PC-3 (cell line): ENCODE data around the gene SYNJ2. TPM values are rescaled to one million over a fixed set of nuclear protein-coding genes. Genes with fewer than 3 reads are reported as not detected.

Experiments used
- ATAC-seq: fragments of 200-7000 bp; cut with Tn5 transposase; 2 replicates; pipeline ENCODE4 v1.9.1; 2020; ENCODE audit warnings: mild to moderate bottlenecking, moderate library complexity
- BruUV-seq: library from RNA; stranded (reverse); fragments of 400-500 nt; replicated peaks from 2 replicates; lab custom pipeline; 2021; lab: Mats Ljungman, UMichigan
- CTCF ChIA-PET: fragments of 300-600 bp; sonication (Branson Sonifier 250); formaldehyde crosslinking; loops from one replicate; lab custom pipeline; 2022; ENCODE audit warnings: antibody characterized with exemption; lab: Charles Lee
- POLR2A ChIA-PET: fragments of 300-600 bp; sonication (Branson Sonifier 250); formaldehyde crosslinking; loops from one replicate; lab custom pipeline; 2022; ENCODE audit warnings: antibody characterized with exemption; ENCODE audit not compliant: unreplicated experiment; lab: Charles Lee
- DNase-seq: peaks from one replicate; pipeline ENCODE4 v3.0.0-alpha.2; 2015
- H2AFZ ChIP-seq: fragments of 300-600 bp; sonication (generic); 2 replicates; pipeline ENCODE4 v1.6.0; 2016; ENCODE audit warnings: antibody characterized with exemption, low read length
- H3F3A ChIP-seq: fragments of 300-600 bp; sonication (generic); one replicate; pipeline ENCODE4 v1.6.0; 2017; ENCODE audit warnings: antibody characterized with exemption, low read length, control low read depth, mild to moderate bottlenecking; ENCODE audit not compliant: unreplicated experiment
- H3K27ac ChIP-seq: fragments of 300-600 bp; sonication (generic); 2 replicates; pipeline ENCODE4 v1.5.1; 2016; ENCODE audit warnings: mild to moderate bottlenecking, low read length
- H3K27me3 ChIP-seq: fragments of 300-600 bp; sonication (generic); 2 replicates; pipeline ENCODE4 v1.6.1; 2016; ENCODE audit warnings: low read length, mixed read lengths
- H3K36me3 ChIP-seq: fragments of 300-600 bp; sonication (generic); 2 replicates; pipeline ENCODE4 v1.6.1; 2016; ENCODE audit warnings: low read depth, mixed run types, low read length, mixed read lengths
- H3K4me1 ChIP-seq: fragments of 300-600 bp; sonication (generic); 2 replicates; pipeline ENCODE4 v1.5.1; 2016; ENCODE audit warnings: low read length; ENCODE audit not compliant: insufficient read depth
- H3K4me2 ChIP-seq: fragments of 300-600 bp; sonication (generic); 2 replicates; pipeline ENCODE4 v1.6.0; 2016; ENCODE audit warnings: low read length
- H3K4me3 ChIP-seq: fragments of 300-600 bp; sonication (generic); 2 replicates; pipeline ENCODE4 v1.5.1; 2016; ENCODE audit warnings: mild to moderate bottlenecking, low read length, mixed read lengths
- H3K79me2 ChIP-seq: fragments of 300-600 bp; sonication (generic); 2 replicates; pipeline ENCODE4 v1.6.1; 2017; ENCODE audit warnings: low read length, mixed read lengths
- H3K9ac ChIP-seq: fragments of 300-600 bp; sonication (generic); 2 replicates; pipeline ENCODE4 v1.6.0; 2016; ENCODE audit warnings: mild to moderate bottlenecking, low read length
- H3K9me2 ChIP-seq: fragments of 300-600 bp; sonication (generic); replicated peaks from 2 replicates; pipeline ENCODE4 v1.6.1; 2016; ENCODE audit warnings: mixed run types, low read length, mixed read lengths
- H3K9me3 ChIP-seq: fragments of 300-600 bp; sonication (generic); 2 replicates; pipeline ENCODE4 v1.6.1; 2016; ENCODE audit warnings: low read length, mixed read lengths
- H4K20me1 ChIP-seq: fragments of 300-600 bp; sonication (generic); 2 replicates; pipeline ENCODE4 v1.6.1; 2016; ENCODE audit warnings: low read length, mixed read lengths
- CTCF ChIP-seq: fragments of 300-600 bp; sonication (generic); conservative IDR thresholded peaks from 2 replicates; pipeline ENCODE4 v1.5.1; 2017; ENCODE audit warnings: antibody characterized with exemption, low read depth, mild to moderate bottlenecking, low read length
- EZH2 ChIP-seq: fragments of 300-600 bp; sonication (generic); IDR thresholded peaks from one replicate; pipeline ENCODE4 v1.6.1; 2017; ENCODE audit warnings: antibody characterized with exemption, mild to moderate bottlenecking, low read length; ENCODE audit not compliant: unreplicated experiment
- EZH2phosphoT487 ChIP-seq: fragments of 300-600 bp; sonication (generic); IDR thresholded peaks from 2 replicates; pipeline ENCODE4 v1.6.1; 2018; ENCODE audit warnings: mild to moderate bottlenecking, antibody characterized with exemption, low read length, borderline replicate concordance
- intact Hi-C: fragments of 100-400 bp; cut with micrococcal nuclease; formaldehyde crosslinking; loops from 2 replicates; pipeline ENCODE4 v1.9.0; 2023
- total RNA-seq: library from RNA; depleted of rRNA; stranded (reverse); fragments of >200 nt; gene quantifications from 2 replicates; pipeline ENCODE4 v1.2.3, GENCODE V29; 2014

The SYNJ2 gene
- total RNA-seq, 1 experiment from 2014 or later = 21.5 TPM

DNA sequence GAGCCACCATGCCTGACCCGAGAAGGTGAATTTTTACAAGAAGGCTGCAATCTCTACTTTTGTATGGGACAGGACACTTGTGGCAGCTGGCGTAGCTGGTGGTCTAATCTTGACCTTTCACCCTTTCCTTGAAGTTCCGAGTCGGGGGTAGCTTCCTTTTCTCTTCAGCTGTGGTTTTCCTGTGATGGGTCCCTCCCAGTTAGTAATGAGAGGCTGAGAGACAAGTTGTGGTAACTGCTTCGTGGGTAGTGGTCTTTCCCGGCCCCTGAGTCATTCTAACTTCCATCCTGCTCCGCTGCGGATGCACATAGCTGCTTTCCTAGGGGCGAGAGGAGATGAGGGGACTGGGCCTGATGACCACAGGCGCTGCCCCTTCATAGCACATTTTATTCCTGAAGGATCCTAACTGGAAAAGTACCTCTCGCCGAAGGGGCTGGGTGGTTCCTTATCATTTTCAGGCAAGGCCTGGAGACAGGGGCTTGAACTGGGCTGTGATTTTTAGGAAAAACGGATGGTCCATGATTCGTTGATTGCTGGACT, 3.1 kb downstream of the SYNJ2 start:
- Histone ChIP-seq H2AFZ (no peak overlapping the region), H3K27me3 (no peaks in the 10 kb centered on the region)
- POLR2A ChIA-PET = no interaction called here

DNA sequence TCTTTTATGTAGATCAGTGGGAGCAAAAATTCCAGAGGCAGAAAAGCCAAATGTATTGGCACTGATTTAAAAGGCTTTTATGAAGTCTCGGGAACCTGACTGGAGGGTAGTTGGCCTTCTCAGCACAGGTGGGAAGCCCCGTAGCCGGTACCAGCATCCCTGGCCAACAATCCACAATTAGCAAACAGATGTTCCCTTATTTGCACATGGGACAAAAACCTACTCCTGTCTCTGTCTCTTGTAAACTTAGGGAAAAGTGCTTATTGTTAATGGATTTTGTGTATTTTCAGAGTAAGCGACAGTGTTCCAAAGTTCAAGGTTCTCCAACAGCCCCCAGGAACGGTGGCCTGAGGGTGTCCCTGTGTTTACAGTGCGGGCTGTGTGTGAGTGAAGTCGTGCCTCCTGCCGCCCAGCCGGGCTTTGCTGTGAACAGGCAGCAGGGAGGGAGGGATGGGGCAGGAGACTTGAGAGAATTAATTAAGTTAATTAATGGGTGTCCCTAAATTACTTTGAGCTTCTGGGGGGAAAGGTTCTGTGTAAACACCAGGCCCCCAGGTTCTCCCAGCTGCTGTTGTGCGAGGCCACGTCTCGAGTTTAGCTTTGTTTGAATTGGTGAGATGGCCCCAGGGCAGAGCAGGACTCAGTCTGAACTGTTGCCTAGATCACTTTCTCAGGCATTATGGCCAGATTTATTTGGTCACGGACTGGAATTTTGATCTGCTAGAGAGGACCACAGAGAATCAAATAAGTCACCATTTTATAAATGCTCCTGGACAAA, 3.9 kb downstream of the SYNJ2 start:
- CTCF ChIA-PET = no interaction called here
- POLR2A ChIA-PET = no interaction called here
- DNase-seq (no peak), ATAC-seq (no peak)
- H3K4me2 ChIP-seq = peak overlapping the region; percentile 89
- peaks cover 4% of the 10 kb centered on the region for H3F3A ChIP-seq
- no peaks in the 10 kb centered on the region for H3K9me3 ChIP-seq
- peak overlapping the region; percentile 4; the same call in 1 of the 2 replicates for H2AFZ ChIP-seq
- peaks cover 56% of the 10 kb centered on the region for H3K4me1 ChIP-seq
- no peaks in the 10 kb centered on the region for H3K36me3 ChIP-seq
- no peaks in the 10 kb centered on the region for H3K27me3 ChIP-seq
- TF ChIP-seq EZH2 = no peak
- TF ChIP-seq CTCF = no peak
- TF ChIP-seq EZH2phosphoT487 = no peak
- H3K79me2 ChIP-seq = peaks cover 86% of the 10 kb centered on the region
- no peaks in the 10 kb centered on the region for H3K9me2 ChIP-seq
- H3K9ac ChIP-seq = peak overlapping the region; percentile 45
- BruUV-seq = no TSS peak
- H3K4me3 ChIP-seq = peak overlapping the region; percentile 55
- intact Hi-C loops = loop anchor here (1.0 kb wide), 1 partner anchor 87 kb away; no protein-coding TSS in a partner anchor
- peak overlapping the region; percentile 76 for H3K27ac ChIP-seq
- peaks cover 17% of the 10 kb centered on the region for H4K20me1 ChIP-seq

More for the DNA sequence above, 3.1 kb downstream of the SYNJ2 start:
- Histone ChIP-seq H3K9me3 (no peaks in the 10 kb centered on the region), H3K4me1 (peaks cover 48% of the 10 kb centered on the region), H3K79me2 (peaks cover 79% of the 10 kb centered on the region), H3K36me3 (no peaks in the 10 kb centered on the region), H3F3A (peaks cover 4% of the 10 kb centered on the region), H3K9me2 (no peaks in the 10 kb centered on the region), H3K4me2 (peak overlapping the region; percentile 89), H4K20me1 (peaks cover 12% of the 10 kb centered on the region; the same call in 1 of the 2 replicates), H3K9ac (peak overlapping the region; percentile 45), H3K27ac (peak overlapping the region; percentile 76), H3K4me3 (peak overlapping the region; percentile 55)
- DNase-seq (no peak), ATAC-seq (no peak)
- no TSS peak for BruUV-seq
- CTCF ChIA-PET = no interaction called here
- intact Hi-C loops = loop anchor here (1.0 to 5.0 kb wide), 2 partner anchors 58 to 88 kb away; no protein-coding TSS in a partner anchor
- TF ChIP-seq EZH2phosphoT487 (no peak), EZH2 (no peak), CTCF (no peak)
